Stimulated activated CD4-positive, alpha-beta T cell treated with anti-CD3 and anti-CD28 coated beads, TNF-alpha, amount 100 ng/mL, for 48 hours (primary cell): ENCODE results near the gene MAML2.

ENCODE experiments used
- DNase-seq, 3 donors: peaks; one replicate each; pipeline ENCODE4 v3.0.0-alpha.2; 2020; ENCODE audit warnings: low read depth in 3 of 3

MAML2 gene

GRCh38 chr11:95975343-95975742 is 367.7 kb downstream of the MAML2 start:
- DNase-seq: no peak

- DNase-seq: no peak
Observed at GRCh38 chr11:95972060-95972459, 370.9 kb downstream of the MAML2 start.

- no peak for DNase-seq
Observed at GRCh38 chr11:95968585-95968984, 374.4 kb downstream of the MAML2 start.

- no peak for DNase-seq
Observed at GRCh38 chr11:95964281-95964680, 378.7 kb downstream of the MAML2 start.

- no peak for DNase-seq
Observed at GRCh38 chr11:95961758-95962157, 381.2 kb downstream of the MAML2 start.

GRCh38 chr11:95950905-95951304 is 392.1 kb downstream of the MAML2 start:
- no peak for DNase-seq

GRCh38 chr11:95948637-95949036 is 394.4 kb downstream of the MAML2 start:
- DNase-seq: no peak

- DNase-seq: no peak
Observed at GRCh38 chr11:95944623-95945022, 398.4 kb downstream of the MAML2 start.

- DNase-seq: no peak
Observed at GRCh38 chr11:95943546-95943945, 399.4 kb downstream of the MAML2 start.

GRCh38 chr11:95939091-95939490 is 403.9 kb downstream of the MAML2 start:
- DNase-seq: no peak

- no peak for DNase-seq
Observed at GRCh38 chr11:95937358-95937757, 405.6 kb downstream of the MAML2 start.

- no peak for DNase-seq
Observed at GRCh38 chr11:95933594-95933993, 409.4 kb downstream of the MAML2 start.

- no peak for DNase-seq
Observed at GRCh38 chr11:95931916-95932315, 411.1 kb downstream of the MAML2 start.

GRCh38 chr11:95930948-95931347 is 412.0 kb downstream of the MAML2 start:
- DNase-seq: no peak

GRCh38 chr11:95926726-95927125 is 416.3 kb downstream of the MAML2 start:
- DNase-seq: no peak
